Measurements from ENCODE around the gene ZG16B.
A peak's percentile ranks its signal among the peaks of the same experiment; 100 is the strongest.

Gene ZG16B

GRCh38 chr16:2806286-2806685 is 23.8 kb upstream of the ZG16B start:
- no peaks in the 10 kb centered on the region for H3K4me1 ChIP-seq (ENCODE audit: control insufficient read depth in 5 of 5, insufficient read depth in 5 of 5, low read length in 5 of 5)
- no peak overlapping the region for H3K4me3 ChIP-seq (ENCODE audit: low read depth in 1 of 5, low read length in 5 of 5)
- peaks cover 4 to 26% (median 16%) of the 10 kb centered on the region in 5 donors for H3K27me3 ChIP-seq (ENCODE audit: control insufficient read depth in 5 of 5, insufficient read depth in 4 of 5, low read length in 5 of 5)
- H3K36me3 ChIP-seq (ENCODE audit: control insufficient read depth in 5 of 5, insufficient read depth in 5 of 5, low read length in 5 of 5) = no peaks in the 10 kb centered on the region
- peaks cover 10 to 21% (median 15%) of the 10 kb centered on the region in 5 donors for H3K9me3 ChIP-seq (ENCODE audit: control insufficient read depth in 5 of 5, low read length in 5 of 5)
- H3K27ac ChIP-seq (ENCODE audit: low read depth, low read length) = no peak overlapping the region
- no peak overlapping the region for H3K9ac ChIP-seq (ENCODE audit: low read length in 5 of 5)

- H3K4me3 ChIP-seq (ENCODE audit: low read depth in 1 of 5, low read length in 5 of 5) = no peak overlapping the region
- H3K9ac ChIP-seq (ENCODE audit: low read length in 5 of 5) = no peak overlapping the region
- H3K27me3 ChIP-seq (ENCODE audit: control insufficient read depth in 5 of 5, insufficient read depth in 4 of 5, low read length in 5 of 5) = peaks cover 8 to 38% (median 27%) of the 10 kb centered on the region in 5 donors
- H3K9me3 ChIP-seq (ENCODE audit: control insufficient read depth in 5 of 5, low read length in 5 of 5) = peaks cover 10 to 20% (median 15%) of the 10 kb centered on the region in 5 donors
- no peak overlapping the region for H3K27ac ChIP-seq (ENCODE audit: low read depth, low read length)
- no peaks in the 10 kb centered on the region for H3K36me3 ChIP-seq (ENCODE audit: control insufficient read depth in 5 of 5, insufficient read depth in 5 of 5, low read length in 5 of 5)
- H3K4me1 ChIP-seq (ENCODE audit: control insufficient read depth in 5 of 5, insufficient read depth in 5 of 5, low read length in 5 of 5) = no peaks in the 10 kb centered on the region
Observed at GRCh38 chr16:2808181-2808580, 21.9 kb upstream of the ZG16B start.

- no peaks in the 10 kb centered on the region for H3K4me1 ChIP-seq (ENCODE audit: control insufficient read depth in 5 of 5, insufficient read depth in 5 of 5, low read length in 5 of 5)
- H3K9me3 ChIP-seq (ENCODE audit: control insufficient read depth in 5 of 5, low read length in 5 of 5) = peaks cover under 1 to 9% (median 8%) of the 10 kb centered on the region in 5 donors
- H3K4me3 ChIP-seq (ENCODE audit: low read depth in 1 of 5, low read length in 5 of 5) = no peak overlapping the region
- no peak overlapping the region for H3K9ac ChIP-seq (ENCODE audit: low read length in 5 of 5)
- no peaks in the 10 kb centered on the region for H3K36me3 ChIP-seq (ENCODE audit: control insufficient read depth in 5 of 5, insufficient read depth in 5 of 5, low read length in 5 of 5)
- H3K27me3 ChIP-seq (ENCODE audit: control insufficient read depth in 5 of 5, insufficient read depth in 4 of 5, low read length in 5 of 5) = peaks cover 10 to 43% (median 32%) of the 10 kb centered on the region in 5 donors
- H3K27ac ChIP-seq (ENCODE audit: low read depth, low read length) = no peak overlapping the region
Observed at GRCh38 chr16:2809149-2809760, 20.8 kb upstream of the ZG16B start.

DNA sequence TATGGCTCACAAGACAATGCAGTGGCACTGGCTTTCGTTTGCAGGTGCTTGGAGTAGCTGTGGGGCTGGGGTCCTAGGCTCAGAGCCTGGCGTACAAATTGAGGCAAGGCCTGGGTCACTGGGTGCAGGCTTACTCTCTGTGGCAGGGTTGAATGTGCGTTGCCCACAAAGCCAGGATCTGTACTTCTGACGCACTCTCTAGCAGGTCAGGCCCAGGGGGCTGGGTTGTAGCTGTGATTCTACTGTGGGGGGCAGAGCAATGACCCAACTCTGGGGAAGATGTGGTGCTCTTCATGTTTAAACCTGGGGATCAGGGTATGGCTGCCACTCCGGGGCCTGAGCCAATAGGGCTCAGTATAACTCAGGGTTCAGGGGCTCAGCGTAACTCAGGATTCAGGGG is 19.5 kb upstream of the ZG16B start:
- Histone ChIP-seq H3K9ac (ENCODE audit: low read length in 5 of 5) (no peak overlapping the region), H3K27ac (ENCODE audit: low read depth, low read length) (no peak overlapping the region), H3K4me1 (ENCODE audit: control insufficient read depth in 5 of 5, insufficient read depth in 5 of 5, low read length in 5 of 5) (no peaks in the 10 kb centered on the region), H3K9me3 (ENCODE audit: control insufficient read depth in 5 of 5, low read length in 5 of 5) (no peaks in the 10 kb centered on the region), H3K4me3 (ENCODE audit: low read depth in 1 of 5, low read length in 5 of 5) (no peak overlapping the region), H3K36me3 (ENCODE audit: control insufficient read depth in 5 of 5, insufficient read depth in 5 of 5, low read length in 5 of 5) (no peaks in the 10 kb centered on the region), H3K27me3 (ENCODE audit: control insufficient read depth in 5 of 5, insufficient read depth in 4 of 5, low read length in 5 of 5) (peaks cover 8 to 43% (median 38%) of the 10 kb centered on the region in 5 donors)

DNA sequence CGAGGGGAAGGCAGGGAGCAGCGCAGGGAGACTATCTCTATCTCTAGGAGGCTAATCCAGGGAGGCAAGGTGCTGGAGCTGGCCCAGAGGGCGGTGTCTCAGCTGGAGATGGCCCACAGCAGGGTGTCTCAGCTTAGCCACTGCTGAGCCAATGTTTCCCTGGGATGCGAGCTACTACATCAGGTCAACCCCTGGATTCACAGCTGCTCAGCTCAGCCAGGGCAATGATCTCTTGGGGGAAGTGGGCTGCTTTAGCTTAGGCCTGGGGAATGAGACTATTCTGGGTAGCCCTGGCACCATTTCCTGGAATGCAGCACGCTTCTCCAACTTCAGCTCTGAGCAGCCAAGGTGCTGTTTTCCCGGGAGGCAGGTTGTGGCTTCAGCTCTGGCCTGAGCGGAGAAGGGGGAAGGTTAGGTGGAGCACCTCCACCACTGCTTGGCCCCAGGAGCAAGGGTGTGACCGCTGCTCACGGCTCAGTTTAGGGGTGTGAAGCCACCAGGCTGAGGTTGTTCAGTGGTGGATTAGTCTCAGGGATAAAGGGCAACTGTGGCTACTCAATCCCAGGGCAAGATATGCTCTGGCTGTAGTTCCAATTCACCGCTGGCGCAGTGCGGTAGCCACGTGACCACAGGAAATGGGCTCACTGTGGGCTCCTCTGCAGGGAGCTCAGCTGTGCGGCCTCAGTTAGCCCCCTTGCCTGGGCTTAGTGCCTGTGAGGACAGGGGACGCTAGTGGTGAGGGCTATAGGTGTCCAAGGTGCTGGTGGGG is 18.2 kb upstream of the ZG16B start:
- Histone ChIP-seq H3K27ac (ENCODE audit: low read depth, low read length) (no peak overlapping the region), H3K4me1 (ENCODE audit: control insufficient read depth in 5 of 5, insufficient read depth in 5 of 5, low read length in 5 of 5) (no peaks in the 10 kb centered on the region), H3K9me3 (ENCODE audit: control insufficient read depth in 5 of 5, low read length in 5 of 5) (no peaks in the 10 kb centered on the region), H3K27me3 (ENCODE audit: control insufficient read depth in 5 of 5, insufficient read depth in 4 of 5, low read length in 5 of 5) (peaks cover 6 to 38% (median 36%) of the 10 kb centered on the region in 5 donors), H3K36me3 (ENCODE audit: control insufficient read depth in 5 of 5, insufficient read depth in 5 of 5, low read length in 5 of 5) (no peaks in the 10 kb centered on the region), H3K9ac (ENCODE audit: low read length in 5 of 5) (peak overlapping the region in 1 of 5 donors; percentile 31), H3K4me3 (ENCODE audit: low read depth in 1 of 5, low read length in 5 of 5) (no peak overlapping the region)

GRCh38 chr16:2813771-2814221 is 16.3 kb upstream of the ZG16B start:
- Histone ChIP-seq H3K4me3 (ENCODE audit: low read depth in 1 of 5, low read length in 5 of 5) (no peak overlapping the region), H3K4me1 (ENCODE audit: control insufficient read depth in 5 of 5, insufficient read depth in 5 of 5, low read length in 5 of 5) (no peaks in the 10 kb centered on the region), H3K36me3 (ENCODE audit: control insufficient read depth in 5 of 5, insufficient read depth in 5 of 5, low read length in 5 of 5) (no peaks in the 10 kb centered on the region), H3K9me3 (ENCODE audit: control insufficient read depth in 5 of 5, low read length in 5 of 5) (no peaks in the 10 kb centered on the region), H3K27me3 (ENCODE audit: control insufficient read depth in 5 of 5, insufficient read depth in 4 of 5, low read length in 5 of 5) (peaks cover 10 to 42% (median 38%) of the 10 kb centered on the region in 5 donors), H3K9ac (ENCODE audit: low read length in 5 of 5) (no peak overlapping the region), H3K27ac (ENCODE audit: low read depth, low read length) (no peak overlapping the region)

DNA sequence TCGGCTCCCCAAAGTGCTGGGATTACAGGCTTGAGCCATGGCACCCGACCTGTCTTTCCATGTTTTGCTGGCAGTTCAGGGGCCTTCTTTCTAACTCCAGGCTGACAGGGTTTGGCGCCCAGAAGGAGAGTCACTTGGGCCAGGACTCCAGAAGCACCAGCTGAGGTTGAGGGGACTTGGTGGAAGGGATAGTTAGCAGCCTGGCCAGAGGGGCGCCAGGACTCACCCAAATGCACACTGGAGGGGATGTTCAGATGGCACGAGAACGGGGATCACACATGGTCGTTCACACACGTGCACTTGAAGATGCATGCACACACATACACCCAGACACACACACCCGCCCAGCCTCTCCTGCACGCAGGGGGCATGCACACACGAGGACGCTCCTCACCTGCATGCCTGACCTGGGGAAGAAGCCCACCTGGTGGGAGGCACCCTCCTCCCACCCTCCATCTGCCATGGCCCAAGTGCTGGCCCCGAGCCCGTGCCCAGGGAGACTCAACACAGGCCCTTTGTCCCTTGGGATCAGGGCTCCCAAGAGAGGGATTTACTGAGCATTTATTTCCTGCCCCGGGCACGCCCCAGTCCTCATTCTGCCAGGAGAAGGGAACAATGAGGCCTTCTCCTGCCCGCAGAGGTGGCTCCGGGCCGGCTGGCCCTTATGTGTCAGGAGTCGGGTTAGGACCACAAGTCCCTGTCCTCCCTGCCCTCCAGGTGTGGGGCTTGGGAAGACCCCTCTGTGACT is 15.4 kb upstream of the ZG16B start:
- Histone ChIP-seq H3K4me1 (ENCODE audit: control insufficient read depth in 5 of 5, insufficient read depth in 5 of 5, low read length in 5 of 5) (no peaks in the 10 kb centered on the region), H3K27me3 (ENCODE audit: control insufficient read depth in 5 of 5, insufficient read depth in 4 of 5, low read length in 5 of 5) (peaks cover 10 to 51% (median 39%) of the 10 kb centered on the region in 5 donors), H3K4me3 (ENCODE audit: low read depth in 1 of 5, low read length in 5 of 5) (no peak overlapping the region), H3K9ac (ENCODE audit: low read length in 5 of 5) (no peak overlapping the region), H3K9me3 (ENCODE audit: control insufficient read depth in 5 of 5, low read length in 5 of 5) (no peaks in the 10 kb centered on the region), H3K27ac (ENCODE audit: low read depth, low read length) (no peak overlapping the region), H3K36me3 (ENCODE audit: control insufficient read depth in 5 of 5, insufficient read depth in 5 of 5, low read length in 5 of 5) (no peaks in the 10 kb centered on the region)

DNA sequence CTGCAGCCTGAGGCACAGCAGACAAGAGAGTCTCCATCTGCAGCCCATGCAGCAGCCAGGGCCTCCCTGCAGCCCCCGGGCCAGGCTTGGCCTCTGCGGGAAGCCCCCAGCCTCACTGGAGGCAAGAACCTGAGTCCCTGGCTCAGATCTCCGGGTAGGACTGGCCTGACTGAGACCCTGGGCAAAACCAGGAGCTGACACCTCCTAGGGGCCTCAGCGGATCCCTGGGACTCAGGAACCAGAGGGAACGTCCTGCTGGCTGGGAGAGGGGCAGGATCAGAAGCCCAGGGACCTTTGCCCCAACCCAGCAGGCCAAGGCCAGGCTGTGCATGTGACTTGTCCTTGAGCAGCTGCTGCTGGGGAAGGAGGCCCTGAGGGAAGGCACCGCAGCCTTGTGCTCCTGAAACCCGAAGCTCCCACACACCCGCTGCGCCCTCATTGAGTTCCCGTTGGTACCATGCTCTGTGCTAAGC is 14.8 kb upstream of the ZG16B start:
- no peak overlapping the region for H3K4me3 ChIP-seq (ENCODE audit: low read depth in 1 of 5, low read length in 5 of 5)
- no peaks in the 10 kb centered on the region for H3K9me3 ChIP-seq (ENCODE audit: control insufficient read depth in 5 of 5, low read length in 5 of 5)
- no peak overlapping the region for H3K9ac ChIP-seq (ENCODE audit: low read length in 5 of 5)
- H3K36me3 ChIP-seq (ENCODE audit: control insufficient read depth in 5 of 5, insufficient read depth in 5 of 5, low read length in 5 of 5) = no peaks in the 10 kb centered on the region
- no peaks in the 10 kb centered on the region for H3K4me1 ChIP-seq (ENCODE audit: control insufficient read depth in 5 of 5, insufficient read depth in 5 of 5, low read length in 5 of 5)
- H3K27me3 ChIP-seq (ENCODE audit: control insufficient read depth in 5 of 5, insufficient read depth in 4 of 5, low read length in 5 of 5) = peaks cover 10 to 55% (median 44%) of the 10 kb centered on the region in 5 donors
- no peak overlapping the region for H3K27ac ChIP-seq (ENCODE audit: low read depth, low read length)

GRCh38 chr16:2816751-2817339 is 13.3 kb upstream of the ZG16B start, which contains the start of gene PRSS21:
Gene PRSS21 (plus strand): TSS chr16:2817237. CDS start chr16:2817269, 32 bp downstream.
- peaks cover 13 to 53% (median 41%) of the 10 kb centered on the region in 5 donors for H3K27me3 ChIP-seq (ENCODE audit: control insufficient read depth in 5 of 5, insufficient read depth in 4 of 5, low read length in 5 of 5)
- H3K9ac ChIP-seq (ENCODE audit: low read length in 5 of 5) = no peak within 1 kb of the TSS
- no peaks in the 10 kb centered on the region for H3K9me3 ChIP-seq (ENCODE audit: control insufficient read depth in 5 of 5, low read length in 5 of 5)
- H3K4me1 ChIP-seq (ENCODE audit: control insufficient read depth in 5 of 5, insufficient read depth in 5 of 5, low read length in 5 of 5) = no peaks in the 10 kb centered on the region
- no peaks in the 10 kb centered on the region for H3K36me3 ChIP-seq (ENCODE audit: control insufficient read depth in 5 of 5, insufficient read depth in 5 of 5, low read length in 5 of 5)
- H3K27ac ChIP-seq (ENCODE audit: low read depth, low read length) = no peak within 1 kb of the TSS
- no peak within 1 kb of the TSS for H3K4me3 ChIP-seq (ENCODE audit: low read depth in 1 of 5, low read length in 5 of 5)
